K562 (cell line): ENCODE data around the gene GAB2. TPM values are rescaled to one million over a fixed set of nuclear protein-coding genes. Genes with fewer than 3 reads are reported as not detected.

Experiments
- CBFA2T2 ChIP-seq: fragments of 450-650 bp; conservative IDR thresholded peaks from 2 replicates; pipeline ENCODE4 v1.6.1; 2017; ENCODE audit warnings: mild to moderate bottlenecking
- CBFB ChIP-seq: sonication (generic); formaldehyde crosslinking; IDR thresholded peaks from 2 replicates; pipeline ENCODE4 v1.4.0; 2020; ENCODE audit warnings: mild to moderate bottlenecking, missing genetic modification reagents
- CREB3 ChIP-seq: fragments of 450-650 bp; conservative IDR thresholded peaks from 2 replicates; pipeline ENCODE4 v1.6.1; 2016; ENCODE audit warnings: missing genetic modification characterization, low read depth, mild to moderate bottlenecking, missing compliant biosample characterization, moderate library complexity
- MTA1 ChIP-seq: fragments of 450-650 bp; IDR thresholded peaks from 2 replicates; pipeline ENCODE4 v1.6.1; 2017; ENCODE audit warnings: borderline replicate concordance
- NONO ChIP-seq, 2 experiments: fragments of 200-400 bp in 1 of 2; fragments of 450-650 bp in 1 of 2; formaldehyde crosslinking in 1 of 2; IDR thresholded peaks; 2 replicates each; pipeline ENCODE4 v1.6.1; 2017; ENCODE audit warnings: low read depth in 2 of 2, mild to moderate bottlenecking in 2 of 2, moderate library complexity in 2 of 2, low read length in 1 of 2
- NR2C2 ChIP-seq, 2 experiments: fragments of 200-800 bp in 1 of 2; sonication (Bioruptor generic) in 1 of 2; sonication (generic) in 1 of 2; formaldehyde crosslinking in 1 of 2; IDR thresholded peaks; 2 replicates each; pipeline versions ENCODE4 v1.6.1 to v1.8.0; 2016 to 2022; ENCODE audit warnings: mild to moderate bottlenecking in 1 of 2, missing compliant biosample characterization in 1 of 2, missing genetic modification characterization in 1 of 2, missing genetic modification reagents in 1 of 2
- RAD51 ChIP-seq: fragments of 450-650 bp; IDR thresholded peaks from 2 replicates; pipeline ENCODE4 v1.7.1; 2016; ENCODE audit warnings: low read depth, mild to moderate bottlenecking, borderline replicate concordance
- RREB1 ChIP-seq: fragments of 250-450 bp; sonication (Bioruptor Pico); IDR thresholded peaks from 2 replicates; pipeline ENCODE4 v1.4.0; 2020
- SOX6 ChIP-seq: fragments of 450-650 bp; IDR thresholded peaks from 2 replicates; pipeline ENCODE4 v1.6.1; 2014; ENCODE audit warnings: mild to moderate bottlenecking
- TOE1 ChIP-seq, 2 experiments: fragments of 450-650 bp in 1 of 2; sonication (generic) in 1 of 2; formaldehyde crosslinking in 1 of 2; IDR thresholded peaks; 2 replicates each; pipeline versions ENCODE4 v1.7.1 to v1.8.0; 2016 to 2022; ENCODE audit warnings: borderline replicate concordance in 2 of 2, mild to moderate bottlenecking in 2 of 2, antibody characterized with exemption in 1 of 2, inconsistent platforms in 1 of 2, low read depth in 1 of 2, missing genetic modification reagents in 1 of 2, moderate library complexity in 1 of 2
- ZNF384 ChIP-seq: IDR thresholded peaks from 2 replicates; pipeline ENCODE4 v1.6.1; 2012; ENCODE audit warnings: low read depth, low read length, improper control_type of control experiment
- polyA plus RNA-seq, 8 experiments: library from polyadenylated mRNA; depleted of rRNA in 4 of 8; stranded (reverse) in 5 of 8; unstranded in 3 of 8; fragments of >200 nt; fragmentation: Nextera tagmentation in 2 of 8; fragmentation: Illumina TruSeq in 1 of 8; extraction: Ambion mirVana in 2 of 8; extraction: Trizol in 1 of 8; gene quantifications; 2 replicates each; pipeline versions ENCODE4 v1.2.1 to v1.2.3, GENCODE V29; 2011 to 2014; ENCODE audit warnings: inconsistent platforms in 1 of 8, missing spikeins in 1 of 8
- total RNA-seq, 7 experiments: library from RNA; depleted of rRNA in 6 of 7; stranded (reverse); fragments of >200 nt in 6 of 7; fragmentation: Illumina TruSeq in 2 of 7; extraction: Trizol in 2 of 7; gene quantifications; 2 replicates each; pipeline versions ENCODE4 v1.2.1 to v1.2.3, GENCODE V29; 2011 to 2021; ENCODE audit warnings: low replicate concordance in 1 of 7

GAB2 gene
- total and polyA plus RNA-seq, 9 of the 15 experiments (the other 6 are each of a cell fraction or from before 2014, with no cell fraction given), result 2.3 to 35.2 (median 16.1) TPM

GRCh38 chr11:78340530-78340929, 77.1 kb downstream of the GAB2 start (continued):
- TF ChIP-seq TOE1 (IDR thresholded peaks at IDR 0.05; ENCODE audit: borderline replicate concordance) (peak; percentile 85), TOE1 (CRISPR knock-in tag; IDR thresholded peaks at IDR 0.05; ENCODE audit: borderline replicate concordance, low read depth) (no peak), CBFB (CRISPR knock-in tag) (no peak), NONO (IDR thresholded peaks at IDR 0.05; ENCODE audit: low read depth in 2 of 2, low read length in 1 of 2) (no peak), ZNF384 (peak; percentile 40; the same call in 1 of the 2 replicates), MTA1 (peak; percentile 46; the same call in 1 of the 2 replicates), CREB3 (tag) (no peak; the same call in 1 of the 2 replicates), SOX6 (peak; percentile 8; the same call in 1 of the 2 replicates), NR2C2 (CRISPR knock-in tag; IDR thresholded peaks at IDR 0.05) (no peak), NR2C2 (tag; IDR thresholded peaks at IDR 0.05) (peak; percentile 33; the same call in 1 of the 2 replicates), RREB1 (no peak), RAD51 (peak; percentile 88), CBFA2T2 (peak; percentile 42)
